Measurements from ENCODE around the gene PIP5K1C. TPM values are rescaled to one million over a fixed set of nuclear protein-coding genes. Genes with fewer than 3 reads are reported as not detected.

Gene PIP5K1C
- total RNA-seq, 2 experiments from 2014 or later, result 19.7 to 20.0 TPM

DNA sequence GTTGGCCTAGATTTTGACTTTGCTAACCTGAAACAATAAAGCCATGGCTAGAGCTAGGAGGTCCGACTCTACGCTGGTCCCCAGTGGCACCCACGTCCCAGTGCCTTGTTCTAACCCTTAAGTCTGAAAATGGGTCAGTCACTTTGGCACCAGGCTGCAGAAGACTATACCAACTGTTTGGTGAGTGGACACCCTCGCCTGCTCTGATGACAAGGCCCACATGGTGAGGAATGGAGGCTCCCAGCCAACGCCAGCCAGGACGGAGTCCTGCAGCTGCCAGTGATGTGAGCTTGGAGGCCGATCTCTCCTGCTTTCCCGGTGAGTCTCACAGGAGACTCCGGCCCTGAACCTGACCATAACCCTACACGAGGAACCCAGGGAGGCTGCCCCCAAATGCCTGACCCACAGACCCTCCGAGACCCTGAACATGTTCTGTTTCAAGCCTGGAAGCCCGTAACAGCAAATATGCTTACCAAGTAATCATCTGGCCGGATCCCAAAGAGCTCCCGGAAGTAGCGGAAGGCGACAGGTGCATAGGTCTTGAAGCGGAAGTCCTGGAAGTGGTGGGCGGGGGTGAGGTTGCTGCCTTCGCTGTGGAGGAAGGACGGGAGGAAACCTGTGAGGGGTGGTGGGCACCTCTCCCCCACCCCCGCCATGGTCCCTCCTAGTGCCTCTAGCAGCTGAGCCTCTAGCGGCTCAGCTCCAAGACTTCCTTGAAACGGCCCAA lies 39.6 kb downstream of the PIP5K1C start:
- POLR2A ChIA-PET, result no interaction called here
- ATAC-seq (no peak), DNase-seq (no peak)
- H3K4me1 Mint-ChIP-seq (ENCODE audit: low read depth), result no peaks in the 10 kb centered on the region
- no peak overlapping the region for H3K4me3 Mint-ChIP-seq
- no peaks in the 10 kb centered on the region for H3K9me3 Mint-ChIP-seq (ENCODE audit: insufficient read depth)
- no peak overlapping the region for H3K27ac Mint-ChIP-seq
- no peaks in the 10 kb centered on the region for H3K27me3 Mint-ChIP-seq (ENCODE audit: low read depth)
- peaks cover 14% of the 10 kb centered on the region for H3K36me3 Mint-ChIP-seq (ENCODE audit: low read depth)
- CTCF ChIA-PET, result interaction anchor here (0.9 kb wide), 1 partner anchor 32 kb away, joined by 3 read pairs; no protein-coding TSS in a partner anchor

DNA sequence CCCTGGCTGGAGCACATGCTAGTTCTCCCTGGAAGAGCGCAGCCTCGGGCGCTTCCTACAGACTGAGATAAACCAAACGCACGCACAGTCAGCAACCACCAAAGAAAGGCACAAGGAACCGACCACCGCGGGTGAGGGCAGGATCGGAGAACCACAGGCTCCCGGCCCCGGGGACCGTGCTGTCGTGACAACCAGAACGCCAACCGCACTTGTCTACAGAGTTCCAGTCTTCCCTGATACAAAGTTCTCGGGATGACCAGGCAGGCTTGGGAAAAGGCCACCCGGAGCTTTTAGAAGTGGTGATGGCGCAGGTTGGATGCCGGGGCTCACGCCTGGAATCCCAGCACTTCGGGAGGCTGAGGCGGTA lies 40.5 kb downstream of the PIP5K1C start:
- H3K36me3 Mint-ChIP-seq (ENCODE audit: low read depth), result peaks cover 14% of the 10 kb centered on the region
- no peak for ATAC-seq
- DNase-seq, result no peak
- H3K9me3 Mint-ChIP-seq (ENCODE audit: insufficient read depth), result no peaks in the 10 kb centered on the region
- H3K4me1 Mint-ChIP-seq (ENCODE audit: low read depth), result no peaks in the 10 kb centered on the region
- no peak overlapping the region for H3K27ac Mint-ChIP-seq
- CTCF ChIA-PET, result no interaction called here
- no peaks in the 10 kb centered on the region for H3K27me3 Mint-ChIP-seq (ENCODE audit: low read depth)
- no peak overlapping the region for H3K4me3 Mint-ChIP-seq
- POLR2A ChIA-PET, result no interaction called here

DNA sequence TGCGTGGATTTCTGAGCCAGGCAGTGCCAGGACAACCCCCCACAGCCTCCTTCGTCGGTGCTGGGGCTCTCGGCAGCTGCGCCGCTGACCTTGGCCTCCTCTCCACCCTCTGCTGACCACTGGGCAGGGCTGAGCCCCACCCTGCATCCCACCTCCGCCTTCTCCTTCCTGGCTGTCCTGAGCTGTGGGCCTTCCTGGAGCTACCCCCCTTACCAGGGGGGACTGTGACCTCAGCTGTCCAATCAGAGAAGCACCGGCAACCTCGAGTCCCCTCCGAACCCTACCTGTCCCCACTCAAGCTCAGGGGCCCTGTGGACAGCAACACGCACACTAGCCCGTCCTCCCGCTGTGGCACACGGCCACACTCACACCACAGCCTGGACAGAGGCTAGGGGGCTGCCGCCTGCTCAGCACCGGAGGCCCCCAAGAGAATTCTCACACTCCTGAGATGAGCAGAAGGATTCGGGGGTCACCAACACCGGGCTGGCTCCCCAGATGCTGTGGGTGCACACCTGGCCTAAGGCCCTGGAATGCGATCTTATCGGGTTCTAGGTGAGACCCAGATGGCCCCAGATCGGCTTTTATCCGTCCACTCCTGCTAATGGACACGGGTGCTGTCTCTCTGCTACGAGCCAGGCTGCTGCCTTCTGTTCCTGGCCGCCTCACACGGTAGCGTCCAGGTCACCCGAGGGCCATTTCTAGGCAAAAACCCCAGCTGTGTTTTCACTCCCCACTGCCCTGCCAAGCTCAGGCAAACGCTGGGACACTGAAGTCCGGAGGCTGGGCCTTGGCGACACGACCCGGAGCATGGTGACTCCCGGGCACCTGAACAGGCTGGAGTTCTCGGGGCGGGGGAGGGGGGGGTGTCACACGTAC lies 41.2 kb downstream of the PIP5K1C start:
- peaks cover 14% of the 10 kb centered on the region for H3K36me3 Mint-ChIP-seq (ENCODE audit: low read depth)
- no peaks in the 10 kb centered on the region for H3K27me3 Mint-ChIP-seq (ENCODE audit: low read depth)
- ChIA-PET POLR2A (no interaction called here), CTCF (no interaction called here)
- H3K4me1 Mint-ChIP-seq (ENCODE audit: low read depth), result peaks cover under 1% of the 10 kb centered on the region
- H3K9me3 Mint-ChIP-seq (ENCODE audit: insufficient read depth), result no peaks in the 10 kb centered on the region
- no peak overlapping the region for H3K4me3 Mint-ChIP-seq
- no peak overlapping the region for H3K27ac Mint-ChIP-seq
- DNase-seq, result no peak
- no peak for ATAC-seq

DNA sequence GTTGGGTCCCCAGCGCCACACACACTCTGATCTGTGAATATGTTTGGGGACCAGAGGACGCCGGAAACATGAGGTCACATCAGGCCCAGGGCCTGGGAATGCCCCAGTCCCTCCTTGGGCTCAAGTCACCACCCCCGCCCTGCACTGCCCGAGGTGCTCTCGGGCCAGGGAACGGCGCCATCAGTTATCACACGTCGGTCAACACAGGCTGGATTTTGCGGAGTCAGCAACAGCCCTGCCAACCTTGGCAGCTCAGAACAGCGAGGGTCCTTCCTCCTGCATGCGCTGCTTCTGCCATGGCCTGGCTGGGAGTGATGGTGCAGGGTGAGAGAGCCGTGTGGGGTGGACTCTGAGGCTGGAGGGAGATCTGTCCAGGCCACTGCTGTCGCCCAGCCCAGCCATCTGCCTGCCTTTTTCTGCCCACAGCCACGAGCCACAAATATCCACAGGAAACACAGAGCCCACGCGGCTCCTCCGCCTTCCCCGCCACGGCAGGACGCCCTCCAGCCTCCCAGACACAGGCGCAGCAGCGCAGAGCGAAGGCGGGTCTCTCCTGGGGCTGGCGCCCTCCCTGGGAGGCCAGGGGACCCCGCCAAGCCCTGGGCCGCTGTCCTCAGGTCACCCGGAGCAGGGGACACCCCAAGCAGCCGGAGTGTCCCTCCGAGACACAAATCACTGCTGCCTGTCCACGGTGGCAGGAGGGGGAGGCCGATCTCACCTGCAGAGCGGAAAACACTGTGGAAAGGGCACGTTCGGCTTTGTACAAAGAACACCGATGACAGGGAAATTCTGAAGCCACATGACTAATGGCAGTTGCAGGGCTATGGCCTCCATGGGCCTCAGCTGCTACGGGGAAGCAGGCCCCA lies 42.0 kb downstream of the PIP5K1C start:
- Mint-ChIP-seq H3K9me3 (ENCODE audit: insufficient read depth) (no peaks in the 10 kb centered on the region), H3K4me1 (ENCODE audit: low read depth) (peaks cover 4% of the 10 kb centered on the region), H3K36me3 (ENCODE audit: low read depth) (peaks cover 13% of the 10 kb centered on the region), H3K27me3 (ENCODE audit: low read depth) (no peaks in the 10 kb centered on the region), H3K4me3 (no peak overlapping the region), H3K27ac (no peak overlapping the region)
- ATAC-seq (no peak), DNase-seq (no peak)
- ChIA-PET CTCF (no interaction called here), POLR2A (interaction anchor here (1.0 kb wide), 1 partner anchor 15 kb away, joined by 3 read pairs; no protein-coding TSS in a partner anchor)

DNA sequence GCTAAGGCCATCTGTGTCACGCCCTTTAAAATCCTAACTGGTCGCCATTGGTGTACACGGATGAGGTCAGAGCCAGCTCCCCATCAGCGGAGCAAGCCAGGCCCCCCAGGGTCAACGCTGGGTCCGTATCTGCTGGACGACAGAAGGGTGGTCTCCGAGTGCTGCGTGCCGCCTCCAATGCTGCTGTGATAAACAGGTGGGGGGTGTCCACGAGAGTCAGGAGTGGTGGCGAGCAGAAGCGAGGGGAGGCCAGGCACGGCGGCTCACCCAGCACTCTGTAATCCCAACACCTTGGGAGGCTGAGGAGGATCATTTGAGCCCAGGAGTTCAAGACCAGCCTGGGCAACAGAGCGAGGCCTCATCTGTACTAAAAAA lies 42.9 kb downstream of the PIP5K1C start:
- H3K27me3 Mint-ChIP-seq (ENCODE audit: low read depth), result no peaks in the 10 kb centered on the region
- POLR2A ChIA-PET, result interaction anchor here (1.0 kb wide), 1 partner anchor 15 kb away, joined by 3 read pairs; no protein-coding TSS in a partner anchor
- no peak overlapping the region for H3K4me3 Mint-ChIP-seq
- peaks cover 5% of the 10 kb centered on the region for H3K4me1 Mint-ChIP-seq (ENCODE audit: low read depth)
- H3K27ac Mint-ChIP-seq, result no peak overlapping the region
- ATAC-seq (no peak), DNase-seq (no peak)
- peaks cover 11% of the 10 kb centered on the region for H3K36me3 Mint-ChIP-seq (ENCODE audit: low read depth)
- H3K9me3 Mint-ChIP-seq (ENCODE audit: insufficient read depth), result no peaks in the 10 kb centered on the region
- CTCF ChIA-PET, result no interaction called here

DNA sequence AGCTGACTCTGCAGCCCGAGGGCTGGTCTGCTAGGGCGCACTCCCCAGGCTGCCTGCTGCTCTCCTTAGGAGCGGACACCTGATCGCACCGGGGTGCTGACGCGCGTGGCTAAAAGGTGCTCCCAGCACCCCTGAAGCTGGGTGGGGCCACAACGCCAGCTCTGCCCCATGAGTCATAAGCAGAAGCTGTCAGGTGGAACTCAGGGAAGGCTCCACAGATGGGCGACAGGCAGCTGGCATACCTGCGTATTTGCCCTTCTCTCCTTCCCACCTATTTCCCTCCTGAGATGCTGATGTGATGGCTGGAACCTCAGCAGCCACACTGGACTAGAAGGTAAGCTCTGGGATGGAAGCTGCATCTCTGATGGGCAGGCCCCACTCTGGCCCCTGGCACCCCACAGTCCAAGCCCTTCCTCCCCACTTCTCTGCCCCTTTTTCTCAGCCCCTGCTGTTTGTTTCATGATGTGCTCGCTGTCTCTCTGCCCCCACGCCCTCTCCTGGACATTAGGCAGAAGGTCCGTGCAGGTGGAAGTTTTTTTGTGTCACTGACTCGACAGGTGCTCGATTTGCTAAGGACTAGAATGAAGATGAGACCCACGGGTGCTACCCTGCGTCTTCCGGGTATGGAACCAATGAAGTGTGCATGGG lies 43.4 kb downstream of the PIP5K1C start:
- no peak for ATAC-seq
- H3K36me3 Mint-ChIP-seq (ENCODE audit: low read depth), result peaks cover 11% of the 10 kb centered on the region
- ChIA-PET CTCF (no interaction called here), POLR2A (no interaction called here)
- H3K4me1 Mint-ChIP-seq (ENCODE audit: low read depth), result peaks cover 5% of the 10 kb centered on the region
- no peak overlapping the region for H3K27ac Mint-ChIP-seq
- H3K4me3 Mint-ChIP-seq, result no peak overlapping the region
- no peak for DNase-seq
- no peaks in the 10 kb centered on the region for H3K9me3 Mint-ChIP-seq (ENCODE audit: insufficient read depth)
- no peaks in the 10 kb centered on the region for H3K27me3 Mint-ChIP-seq (ENCODE audit: low read depth)

DNA sequence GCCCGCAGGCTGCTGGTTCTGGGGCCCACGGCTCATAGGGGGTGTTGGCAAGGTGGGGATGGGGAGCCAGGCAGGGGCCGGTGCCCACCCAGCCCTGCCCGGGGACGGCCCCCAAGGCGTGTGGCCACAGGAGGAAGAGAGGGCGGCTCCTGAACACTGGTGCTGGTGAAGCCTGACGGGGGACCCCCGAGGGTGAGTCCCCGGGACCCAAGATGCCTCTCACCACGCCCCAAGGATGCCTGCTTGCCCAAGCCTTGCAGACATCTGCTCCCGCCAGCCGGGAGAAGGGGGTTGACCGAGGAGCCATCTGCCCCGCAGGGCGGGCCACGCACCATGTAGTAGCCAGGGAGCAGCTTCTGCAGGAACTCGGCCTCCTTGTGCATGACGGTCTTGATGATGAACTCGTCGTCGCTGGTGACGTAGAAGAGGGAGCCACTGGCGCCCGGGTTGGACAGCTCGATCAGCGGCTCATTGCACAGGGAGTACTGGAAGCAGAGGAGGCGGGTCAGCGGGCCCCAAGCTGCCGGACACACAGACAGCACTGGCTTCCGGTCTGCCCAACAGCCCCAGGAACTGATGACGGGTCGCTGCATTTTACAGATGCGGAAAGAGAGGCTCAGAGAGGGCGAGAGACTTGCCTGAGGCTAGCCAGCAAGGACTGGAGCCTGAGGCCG lies 44.1 kb downstream of the PIP5K1C start:
- no peak for DNase-seq
- no peaks in the 10 kb centered on the region for H3K9me3 Mint-ChIP-seq (ENCODE audit: insufficient read depth)
- CTCF ChIA-PET, result no interaction called here
- no peak for ATAC-seq
- H3K36me3 Mint-ChIP-seq (ENCODE audit: low read depth), result peaks cover 9% of the 10 kb centered on the region
- H3K4me1 Mint-ChIP-seq (ENCODE audit: low read depth), result peaks cover 5% of the 10 kb centered on the region
- H3K27me3 Mint-ChIP-seq (ENCODE audit: low read depth), result no peaks in the 10 kb centered on the region
- H3K27ac Mint-ChIP-seq, result no peak overlapping the region
- no peak overlapping the region for H3K4me3 Mint-ChIP-seq
- POLR2A ChIA-PET, result no interaction called here

DNA sequence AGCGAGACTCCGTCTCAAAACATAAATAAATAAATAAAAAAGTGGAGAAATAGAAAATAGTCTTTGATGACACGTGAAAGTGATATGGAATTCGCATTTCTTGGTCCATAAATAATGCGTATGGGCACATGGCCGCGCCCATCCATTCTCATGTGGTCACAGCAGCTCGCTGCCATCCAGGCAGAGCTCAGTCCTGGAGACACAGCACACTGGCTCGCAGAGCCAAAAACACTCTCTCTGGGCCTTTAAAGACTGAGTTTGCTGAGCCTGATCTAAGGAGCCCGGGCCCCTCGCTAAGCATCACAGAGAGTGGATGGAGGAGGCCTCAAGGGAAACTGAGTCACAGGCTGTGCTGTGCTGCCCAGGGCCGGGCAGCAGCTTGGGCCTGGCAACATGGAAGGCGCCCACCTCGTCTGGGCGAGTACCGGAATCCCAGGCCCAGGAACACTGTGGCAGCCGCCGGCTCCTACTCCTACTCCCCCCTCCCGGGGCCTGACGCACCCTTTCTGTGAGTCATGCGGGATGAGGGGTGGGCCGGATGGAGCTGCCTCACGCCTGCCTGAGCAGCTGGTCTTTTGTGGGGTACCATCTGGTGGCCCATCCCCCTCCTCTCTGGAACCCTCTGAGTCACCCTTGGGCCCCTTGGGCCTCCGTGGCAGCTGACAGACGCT lies 44.7 kb downstream of the PIP5K1C start:
- no peak overlapping the region for H3K4me3 Mint-ChIP-seq
- no peak overlapping the region for H3K27ac Mint-ChIP-seq
- POLR2A ChIA-PET, result no interaction called here

DNA sequence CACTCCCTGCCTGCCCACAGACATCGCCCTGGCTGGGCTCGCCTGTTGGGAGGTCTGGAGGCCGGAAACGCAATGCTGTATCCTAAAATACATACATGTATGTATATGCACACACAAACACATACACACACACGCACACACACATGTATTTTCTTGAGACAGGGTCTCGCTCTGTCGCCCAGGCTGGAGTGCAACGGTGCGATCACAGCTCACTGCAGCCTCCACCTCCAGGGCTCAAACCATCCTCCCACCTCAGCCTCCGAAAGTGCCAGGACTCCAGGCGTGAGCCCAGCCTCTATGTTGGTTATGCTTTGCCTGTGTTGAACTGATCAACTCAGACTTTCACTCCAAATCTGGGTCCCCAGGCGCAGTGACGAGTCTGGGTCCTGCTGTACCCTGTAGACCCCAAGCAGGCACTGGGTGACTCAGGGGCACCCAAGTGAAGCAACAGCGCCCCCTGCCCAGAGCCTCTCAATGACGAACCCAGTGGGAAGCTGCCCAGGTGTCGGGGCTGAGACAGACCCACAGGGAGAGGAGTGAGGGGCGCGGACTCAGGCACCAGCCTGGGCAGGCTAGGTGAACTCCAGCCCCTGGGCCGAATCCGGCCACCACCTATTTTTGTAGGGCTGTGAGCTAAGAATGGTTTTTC lies 46.3 kb downstream of the PIP5K1C start:
- H3K27ac Mint-ChIP-seq, result no peak overlapping the region
- no peaks in the 10 kb centered on the region for H3K27me3 Mint-ChIP-seq (ENCODE audit: low read depth)
- DNase-seq, result no peak
- peaks cover 7% of the 10 kb centered on the region for H3K36me3 Mint-ChIP-seq (ENCODE audit: low read depth)
- peaks cover 5% of the 10 kb centered on the region for H3K4me1 Mint-ChIP-seq (ENCODE audit: low read depth)
- ChIA-PET POLR2A (interaction anchor here (0.6 kb wide), 1 partner anchor 870 kb away, joined by 4 read pairs; no protein-coding TSS in a partner anchor), CTCF (interaction anchor here (0.6 to 1.4 kb wide), 3 partner anchors 12 to 71 kb away, joined by 3 read pairs; no protein-coding TSS in a partner anchor)
- no peaks in the 10 kb centered on the region for H3K9me3 Mint-ChIP-seq (ENCODE audit: insufficient read depth)
- no peak for ATAC-seq
- no peak overlapping the region for H3K4me3 Mint-ChIP-seq

More for the DNA sequence above, 44.7 kb downstream of the PIP5K1C start:
- no peaks in the 10 kb centered on the region for H3K9me3 Mint-ChIP-seq (ENCODE audit: insufficient read depth)
- CTCF ChIA-PET, result interaction anchor here (1.4 kb wide), 1 partner anchor 11 kb away, joined by 3 read pairs; no protein-coding TSS in a partner anchor
- H3K27me3 Mint-ChIP-seq (ENCODE audit: low read depth), result no peaks in the 10 kb centered on the region
- H3K36me3 Mint-ChIP-seq (ENCODE audit: low read depth), result peaks cover 7% of the 10 kb centered on the region
- ATAC-seq, result no peak
- DNase-seq, result no peak
- peaks cover 5% of the 10 kb centered on the region for H3K4me1 Mint-ChIP-seq (ENCODE audit: low read depth)

DNA sequence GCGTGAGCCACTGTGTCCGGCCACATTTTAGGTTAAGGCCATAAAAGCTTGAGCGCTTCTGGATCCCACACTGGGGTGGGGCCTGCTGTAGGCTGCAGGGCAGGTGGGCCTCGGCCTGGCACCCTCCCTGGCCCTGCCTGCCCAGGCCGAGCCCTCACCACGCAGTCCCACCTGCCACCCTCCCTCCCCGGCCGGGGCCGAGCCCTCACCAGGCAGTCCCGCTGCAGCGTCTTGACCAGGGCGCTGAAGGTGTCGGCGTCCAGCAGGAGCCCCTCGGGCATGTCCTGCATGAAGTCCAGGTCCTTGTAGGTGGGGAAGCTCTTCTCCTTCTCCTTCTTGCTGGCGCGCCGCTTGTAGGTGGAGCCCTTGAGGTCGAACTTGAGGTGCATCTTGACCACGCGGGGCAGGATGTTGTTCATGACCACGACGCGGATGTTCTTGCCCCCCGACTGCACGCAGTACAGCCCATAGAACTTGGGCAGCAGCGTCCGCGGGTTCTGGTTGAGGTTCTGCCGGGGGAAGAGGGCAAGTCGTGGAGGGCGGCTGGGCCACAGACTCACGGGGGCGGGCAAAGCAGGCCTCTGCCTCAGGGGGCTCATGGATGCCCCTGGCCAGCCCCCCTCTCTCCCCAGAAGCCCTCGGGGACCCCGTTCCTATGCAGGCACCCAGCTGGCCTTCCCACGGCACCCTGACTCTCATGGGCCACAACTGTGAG lies 47.0 kb downstream of the PIP5K1C start:
- H3K27me3 Mint-ChIP-seq (ENCODE audit: low read depth), result no peaks in the 10 kb centered on the region
- CTCF ChIA-PET, result no interaction called here
- POLR2A ChIA-PET, result no interaction called here
- H3K9me3 Mint-ChIP-seq (ENCODE audit: insufficient read depth), result no peaks in the 10 kb centered on the region
- H3K4me1 Mint-ChIP-seq (ENCODE audit: low read depth), result peaks cover 5% of the 10 kb centered on the region
- H3K27ac Mint-ChIP-seq, result no peak overlapping the region
- peaks cover 5% of the 10 kb centered on the region for H3K36me3 Mint-ChIP-seq (ENCODE audit: low read depth)
- no peak overlapping the region for H3K4me3 Mint-ChIP-seq
- no peak for DNase-seq
- no peak for ATAC-seq

Measured in activated CD8-positive, alpha-beta T cell treated with anti-CD3 and anti-CD28 coated beads, Interleukin-2, amount 10 ng/mL, durations not matched to agents 7 days and 5 days (primary cell).